K562 (cell line): Measurements from ENCODE around the gene FAM174C. TPM values are rescaled to one million over a fixed set of nuclear protein-coding genes. Genes with fewer than 3 reads are reported as not detected.
A peak's percentile ranks its signal among the peaks of the same experiment; 100 is the strongest.

ENCODE experiments used
- ATF2 ChIP-seq: sonication (generic); formaldehyde crosslinking; IDR thresholded peaks from 2 replicates; pipeline ENCODE4 v1.8.1; 2022; ENCODE audit warnings: missing genetic modification reagents
- ATF7 ChIP-seq: fragments of 450-650 bp; IDR thresholded peaks from 2 replicates; pipeline ENCODE4 v1.7.1; 2014; ENCODE audit warnings: mild to moderate bottlenecking, moderate library complexity
- CUX1 ChIP-seq: fragments of 200-800 bp; sonication (Bioruptor generic); IDR thresholded peaks from 2 replicates; pipeline ENCODE4 v1.6.1; 2016; ENCODE audit warnings: missing genetic modification characterization, missing compliant biosample characterization
- ERF ChIP-seq: fragments of 450-650 bp; formaldehyde crosslinking; IDR thresholded peaks from 2 replicates; pipeline ENCODE4 v1.4.0; 2020; ENCODE audit warnings: mild to moderate bottlenecking, mixed read lengths
- HNRNPLL ChIP-seq: fragments of 200-400 bp; formaldehyde crosslinking; IDR thresholded peaks from 2 replicates; pipeline ENCODE4 v1.6.1; 2017; ENCODE audit warnings: low read length, low read depth, mild to moderate bottlenecking; ENCODE audit not compliant: poor library complexity, severe bottlenecking
- KAT2B ChIP-seq: IDR thresholded peaks from one replicate; pipeline ENCODE4 v1.6.1; 2012; ENCODE audit warnings: low read depth, mild to moderate bottlenecking, control low read depth, inconsistent platforms, low read length, moderate library complexity
- NFXL1 ChIP-seq: fragments of 450-650 bp; formaldehyde crosslinking; IDR thresholded peaks from 2 replicates; pipeline ENCODE4 v1.4.0; 2021; ENCODE audit warnings: mild to moderate bottlenecking
- TBP ChIP-seq: optimal IDR thresholded peaks from 2 replicates; pipeline ENCODE3; 2011; ENCODE audit warnings: low read depth, low read length, improper control_type of control experiment
- THRAP3 ChIP-seq: fragments of 450-650 bp; IDR thresholded peaks from 2 replicates; pipeline ENCODE4 v1.6.1; 2016; ENCODE audit warnings: mild to moderate bottlenecking, inconsistent platforms, borderline replicate concordance
- ZNF134 ChIP-seq: fragments of 250-450 bp; sonication (Bioruptor Pico); conservative IDR thresholded peaks from 2 replicates; pipeline ENCODE4 v1.4.0; 2020
- polyA plus RNA-seq, 8 experiments: library from polyadenylated mRNA; depleted of rRNA in 4 of 8; stranded (reverse) in 5 of 8; unstranded in 3 of 8; fragments of >200 nt; fragmentation: Nextera tagmentation in 2 of 8; fragmentation: Illumina TruSeq in 1 of 8; extraction: Ambion mirVana in 2 of 8; extraction: Trizol in 1 of 8; gene quantifications; 2 replicates each; pipeline versions ENCODE4 v1.2.1 to v1.2.3, GENCODE V29; 2011 to 2014; ENCODE audit warnings: inconsistent platforms in 1 of 8, missing spikeins in 1 of 8
- total RNA-seq, 7 experiments: library from RNA; depleted of rRNA in 6 of 7; stranded (reverse); fragments of >200 nt in 6 of 7; fragmentation: Illumina TruSeq in 2 of 7; extraction: Trizol in 2 of 7; gene quantifications; 2 replicates each; pipeline versions ENCODE4 v1.2.1 to v1.2.3, GENCODE V29; 2011 to 2021; ENCODE audit warnings: low replicate concordance in 1 of 7
- TF ChIP-seq, protein P1 (sequence below), 2 experiments: fragments of 450-650 bp; IDR thresholded peaks; 2 replicates each; pipeline ENCODE4 v1.6.1; 2016
- TF ChIP-seq, protein P2 (sequence below): fragments of 450-650 bp; formaldehyde crosslinking; IDR thresholded peaks from 2 replicates; pipeline ENCODE4 v1.4.0; 2022; ENCODE audit warnings: missing genetic modification characterization
- TF ChIP-seq, protein P3 (sequence below): fragments of 250-450 bp; sonication (Bioruptor Pico); IDR thresholded peaks from 2 replicates; pipeline ENCODE4 v1.9.0; 2021; ENCODE audit warnings: mild to moderate bottlenecking
- TF ChIP-seq, protein P4 (sequence below): IDR thresholded peaks from 3 replicates; pipeline ENCODE4 v1.6.1; 2011; ENCODE audit warnings: borderline replicate concordance, mild to moderate bottlenecking, moderate library complexity; ENCODE audit not compliant: insufficient read length; ENCODE audit errors: extremely low read depth

FAM174C gene
- total and polyA plus RNA-seq, 9 of the 15 experiments (the other 6 are each of a cell fraction or from before 2014, with no cell fraction given), result 0.66 to 89.6 (median 20.3) TPM

DNA sequence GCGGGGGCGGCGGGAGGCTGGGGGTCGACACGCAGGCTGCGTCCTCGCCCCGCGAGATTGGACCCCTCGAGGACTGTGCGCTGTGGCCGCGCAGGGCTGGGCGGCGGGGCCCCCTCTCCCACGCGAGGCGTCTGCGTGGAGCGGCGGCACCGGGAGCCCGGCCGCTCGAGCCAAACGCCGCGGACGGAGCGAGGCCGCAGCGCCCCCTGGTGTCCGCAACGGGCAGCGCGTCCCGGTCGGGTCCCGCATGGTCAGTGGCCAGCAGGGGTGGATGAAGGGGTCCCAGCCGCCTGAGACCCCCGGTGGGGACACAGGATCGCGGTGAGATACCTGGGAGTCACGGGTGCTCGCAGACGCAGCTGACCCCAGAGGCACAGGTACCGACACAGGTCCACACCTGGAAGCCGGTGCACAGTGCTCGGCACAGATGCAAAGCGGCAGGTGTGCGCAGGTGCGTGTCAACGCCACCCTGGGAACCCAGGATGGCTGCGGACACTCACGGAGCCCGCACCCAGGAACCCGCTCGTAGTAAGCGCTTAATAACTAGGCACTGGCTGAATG lies 8.3 kb upstream of the FAM174C start (continued):
- TF ChIP-seq ERF (peak; percentile 26; the same call in 1 of the 2 replicates), ATF7 (0 out of 2 replicates have a peak, but pooled peaks have one; percentile 27), CUX1 (CRISPR knock-in tag) (no peak), HNRNPLL (no peak), TBP (no peak), KAT2B (no peak), ATF2 (CRISPR knock-in tag) (no peak), ZNF134 (CRISPR knock-in tag) (no peak), THRAP3 (no peak), NFXL1 (CRISPR knock-in tag) (no peak)
- TF ChIP-seq, protein P1, sequence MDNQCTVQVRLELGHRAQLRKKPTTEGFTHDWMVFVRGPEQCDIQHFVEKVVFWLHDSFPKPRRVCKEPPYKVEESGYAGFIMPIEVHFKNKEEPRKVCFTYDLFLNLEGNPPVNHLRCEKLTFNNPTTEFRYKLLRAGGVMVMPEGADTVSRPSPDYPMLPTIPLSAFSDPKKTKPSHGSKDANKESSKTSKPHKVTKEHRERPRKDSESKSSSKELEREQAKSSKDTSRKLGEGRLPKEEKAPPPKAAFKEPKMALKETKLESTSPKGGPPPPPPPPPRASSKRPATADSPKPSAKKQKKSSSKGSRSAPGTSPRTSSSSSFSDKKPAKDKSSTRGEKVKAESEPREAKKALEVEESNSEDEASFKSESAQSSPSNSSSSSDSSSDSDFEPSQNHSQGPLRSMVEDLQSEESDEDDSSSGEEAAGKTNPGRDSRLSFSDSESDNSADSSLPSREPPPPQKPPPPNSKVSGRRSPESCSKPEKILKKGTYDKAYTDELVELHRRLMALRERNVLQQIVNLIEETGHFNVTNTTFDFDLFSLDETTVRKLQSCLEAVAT (IDR thresholded peaks at IDR 0.05), result no peak
- TF ChIP-seq, protein P2, sequence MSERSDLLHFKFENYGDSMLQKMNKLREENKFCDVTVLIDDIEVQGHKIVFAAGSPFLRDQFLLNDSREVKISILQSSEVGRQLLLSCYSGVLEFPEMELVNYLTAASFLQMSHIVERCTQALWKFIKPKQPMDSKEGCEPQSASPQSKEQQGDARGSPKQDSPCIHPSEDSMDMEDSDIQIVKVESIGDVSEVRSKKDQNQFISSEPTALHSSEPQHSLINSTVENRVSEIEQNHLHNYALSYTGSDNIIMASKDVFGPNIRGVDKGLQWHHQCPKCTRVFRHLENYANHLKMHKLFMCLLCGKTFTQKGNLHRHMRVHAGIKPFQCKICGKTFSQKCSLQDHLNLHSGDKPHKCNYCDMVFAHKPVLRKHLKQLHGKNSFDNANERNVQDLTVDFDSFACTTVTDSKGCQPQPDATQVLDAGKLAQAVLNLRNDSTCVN, result no peak
- TF ChIP-seq, protein P3, sequence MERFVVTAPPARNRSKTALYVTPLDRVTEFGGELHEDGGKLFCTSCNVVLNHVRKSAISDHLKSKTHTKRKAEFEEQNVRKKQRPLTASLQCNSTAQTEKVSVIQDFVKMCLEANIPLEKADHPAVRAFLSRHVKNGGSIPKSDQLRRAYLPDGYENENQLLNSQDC (CRISPR knock-in tag), result no peak
- TF ChIP-seq, protein P4, sequence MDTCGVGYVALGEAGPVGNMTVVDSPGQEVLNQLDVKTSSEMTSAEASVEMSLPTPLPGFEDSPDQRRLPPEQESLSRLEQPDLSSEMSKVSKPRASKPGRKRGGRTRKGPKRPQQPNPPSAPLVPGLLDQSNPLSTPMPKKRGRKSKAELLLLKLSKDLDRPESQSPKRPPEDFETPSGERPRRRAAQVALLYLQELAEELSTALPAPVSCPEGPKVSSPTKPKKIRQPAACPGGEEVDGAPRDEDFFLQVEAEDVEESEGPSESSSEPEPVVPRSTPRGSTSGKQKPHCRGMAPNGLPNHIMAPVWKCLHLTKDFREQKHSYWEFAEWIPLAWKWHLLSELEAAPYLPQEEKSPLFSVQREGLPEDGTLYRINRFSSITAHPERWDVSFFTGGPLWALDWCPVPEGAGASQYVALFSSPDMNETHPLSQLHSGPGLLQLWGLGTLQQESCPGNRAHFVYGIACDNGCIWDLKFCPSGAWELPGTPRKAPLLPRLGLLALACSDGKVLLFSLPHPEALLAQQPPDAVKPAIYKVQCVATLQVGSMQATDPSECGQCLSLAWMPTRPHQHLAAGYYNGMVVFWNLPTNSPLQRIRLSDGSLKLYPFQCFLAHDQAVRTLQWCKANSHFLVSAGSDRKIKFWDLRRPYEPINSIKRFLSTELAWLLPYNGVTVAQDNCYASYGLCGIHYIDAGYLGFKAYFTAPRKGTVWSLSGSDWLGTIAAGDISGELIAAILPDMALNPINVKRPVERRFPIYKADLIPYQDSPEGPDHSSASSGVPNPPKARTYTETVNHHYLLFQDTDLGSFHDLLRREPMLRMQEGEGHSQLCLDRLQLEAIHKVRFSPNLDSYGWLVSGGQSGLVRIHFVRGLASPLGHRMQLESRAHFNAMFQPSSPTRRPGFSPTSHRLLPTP, result no peak
